AG09309 (cell line): ENCODE measurements around the gene TPSAB1.

Source experiments
- DNase-seq: peaks from one replicate; pipeline ENCODE4 v3.0.0-alpha.2; 2010; ENCODE audit warnings: low read depth
- H3K4me3 ChIP-seq: 2 replicates; pipeline ENCODE4 v1.5.1; 2011; ENCODE audit warnings: mild to moderate bottlenecking, low read depth, low read length, moderate library complexity; ENCODE audit not compliant: control insufficient read depth
- CTCF ChIP-seq: IDR thresholded peaks from 2 replicates; pipeline ENCODE4 v1.5.1; 2011; ENCODE audit warnings: mild to moderate bottlenecking, low read depth, low read length, inconsistent platforms; ENCODE audit not compliant: insufficient read depth, control insufficient read depth; ENCODE audit errors: missing control alignments

TPSAB1 gene

GRCh38 chr16:1290860-1291575 lies 50.5 kb downstream of the TPSAB1 start:
- no peak for DNase-seq
- no peak overlapping the region for H3K4me3 ChIP-seq
- no peak for TF ChIP-seq CTCF

- no peak for DNase-seq
- TF ChIP-seq CTCF, result no peak
- no peak overlapping the region for H3K4me3 ChIP-seq
Observed at GRCh38 chr16:1291576-1291974, 51.1 kb downstream of the TPSAB1 start.
